Astrocyte (in vitro differentiated cells and primary cell): ENCODE measurements around the gene ZNF519.
"Not testable (repeated sequence)": the region's sequence is repeated elsewhere in the genome, so short reads cannot be mapped to it uniquely, and the experiment has no call there.

Source experiments
- CTCF ChIP-seq: IDR thresholded peaks from 2 replicates; pipeline ENCODE4 v1.5.1; 2011; ENCODE audit warnings: low read depth, mild to moderate bottlenecking, inconsistent platforms, low read length, moderate library complexity; ENCODE audit not compliant: insufficient read depth
- EZH2 ChIP-seq: IDR thresholded peaks from 2 replicates; pipeline ENCODE4 v1.6.1; 2012; ENCODE audit warnings: mild to moderate bottlenecking, low read length, inconsistent platforms; ENCODE audit not compliant: insufficient read depth

GRCh38 chr18:14177540-14178320, 45.5 kb upstream of the ZNF519 start:
- not testable (repeated sequence) for TF ChIP-seq CTCF, EZH2
